Caco-2 (cell line): Measurements from ENCODE around the gene DIAPH1. TPM values are rescaled to one million over a fixed set of nuclear protein-coding genes. Genes with fewer than 3 reads are reported as not detected.
"Not testable (repeated sequence)": the region's sequence is repeated elsewhere in the genome, so short reads cannot be mapped to it uniquely, and the experiment has no call there.

ENCODE experiments used
- BruUV-seq: library from RNA; stranded (reverse); fragments of 400-500 nt; replicated peaks from 2 replicates; lab custom pipeline; 2021; lab: Mats Ljungman, UMichigan
- CTCF ChIA-PET: fragments of 300-600 bp; sonication (Branson Sonifier 250); formaldehyde crosslinking; loops from one replicate; lab custom pipeline; 2022; ENCODE audit warnings: antibody characterized with exemption; lab: Charles Lee
- POLR2A ChIA-PET: fragments of 300-600 bp; sonication (Branson Sonifier 250); formaldehyde crosslinking; loops from one replicate; lab custom pipeline; 2022; ENCODE audit warnings: antibody characterized with exemption; lab: Charles Lee
- DNase-seq, 2 experiments: peaks; one replicate each; pipeline versions ENCODE4 v3.0.0 to v3.0.0-alpha.2; 2020 to 2022
- H3K27me3 ChIP-seq: replicated peaks from 2 replicates; pipeline ENCODE4 v1.6.0; 2011; ENCODE audit warnings: low read length; ENCODE audit not compliant: control insufficient read depth, insufficient read depth
- H3K36me3 ChIP-seq: 2 replicates; pipeline ENCODE4 v1.5.1; 2011; ENCODE audit warnings: low read length; ENCODE audit not compliant: control insufficient read depth, insufficient read depth
- H3K4me1 ChIP-seq: fragments of 250-450 bp; sonication (Bioruptor Pico); 2 replicates; pipeline ENCODE4 v1.5.1; 2020; ENCODE audit warnings: mild to moderate bottlenecking
- H3K4me3 ChIP-seq: 2 replicates; pipeline ENCODE4 v1.5.1; 2011; ENCODE audit warnings: low read depth, mild to moderate bottlenecking, control low read depth, low read length
- H3K9me3 ChIP-seq: fragments of 250-450 bp; sonication (Bioruptor Pico); 2 replicates; pipeline ENCODE4 v1.5.1; 2020; ENCODE audit warnings: mild to moderate bottlenecking, moderate library complexity
- H3K27ac Mint-ChIP-seq: one replicate; pipeline ENCODE4 v1.8.0; 2022; ENCODE audit warnings: mixed read lengths; ENCODE audit not compliant: unreplicated experiment
- H3K27me3 Mint-ChIP-seq: one replicate; pipeline ENCODE4 v1.8.0; 2022; ENCODE audit warnings: mixed read lengths; ENCODE audit not compliant: insufficient read depth, unreplicated experiment
- H3K36me3 Mint-ChIP-seq: one replicate; pipeline ENCODE4 v1.8.0; 2022; ENCODE audit warnings: mild to moderate bottlenecking, mixed read lengths; ENCODE audit not compliant: insufficient read depth, unreplicated experiment
- H3K4me1 Mint-ChIP-seq: one replicate; pipeline ENCODE4 v1.8.0; 2022; ENCODE audit warnings: low read depth, mixed read lengths; ENCODE audit not compliant: unreplicated experiment
- H3K4me3 Mint-ChIP-seq: one replicate; pipeline ENCODE4 v1.8.0; 2022; ENCODE audit warnings: mild to moderate bottlenecking, moderate library complexity, mixed read lengths; ENCODE audit not compliant: unreplicated experiment
- H3K9me3 Mint-ChIP-seq: one replicate; pipeline ENCODE4 v1.8.0; 2022; ENCODE audit warnings: mixed read lengths; ENCODE audit not compliant: unreplicated experiment
- CTCF ChIP-seq, 2 experiments: fragments of 200-600 bp in 1 of 2; IDR thresholded peaks; 1 replicate in 1 of 2; 2 replicates in 1 of 2; pipeline versions ENCODE4 v1.5.1 to v1.8.0; 2011 to 2022; ENCODE audit warnings: antibody characterized with exemption in 1 of 2, control low read depth in 1 of 2, inconsistent platforms in 1 of 2, low read depth in 1 of 2, low read length in 1 of 2, mild to moderate bottlenecking in 1 of 2, moderate library complexity in 1 of 2; ENCODE audit not compliant: insufficient read depth in 1 of 2, severe bottlenecking in 1 of 2, unreplicated experiment in 1 of 2
- intact Hi-C: fragments of 100-400 bp; cut with micrococcal nuclease; formaldehyde crosslinking; loops from one replicate; pipeline ENCODE4 v1.10.0; 2022; ENCODE audit not compliant: unreplicated experiment
- total RNA-seq: library from RNA; stranded (reverse); gene quantifications from 2 replicates; pipeline ENCODE4 v1.2.3, GENCODE V29; 2022

Gene DIAPH1
- total RNA-seq, 1 experiment from 2014 or later = 161 TPM

- no TSS peak for BruUV-seq
- no peaks in the 10 kb centered on the region for H3K9me3 ChIP-seq
- Mint-ChIP-seq H3K9me3 (no peaks in the 10 kb centered on the region), H3K27me3 (no peaks in the 10 kb centered on the region), H3K4me3 (no peak overlapping the region), H3K27ac (no peak overlapping the region), H3K36me3 (peaks cover 42% of the 10 kb centered on the region), H3K4me1 (peaks cover 33% of the 10 kb centered on the region)
- H3K36me3 ChIP-seq = no peaks in the 10 kb centered on the region
- ChIA-PET POLR2A (no interaction called here), CTCF (no interaction called here)
- intact Hi-C loops = no loop called here
- TF ChIP-seq CTCF (IDR thresholded peaks at IDR 0.05; ENCODE audit: insufficient read depth in 1 of 2, low read depth in 1 of 2, low read length in 1 of 2, severe bottlenecking in 1 of 2, unreplicated experiment in 1 of 2) = no peak
- peaks cover 51% of the 10 kb centered on the region for H3K4me1 ChIP-seq
- no peaks in the 10 kb centered on the region for H3K27me3 ChIP-seq
- no peak overlapping the region for H3K4me3 ChIP-seq
- DNase-seq = no peak
Observed at GRCh38 chr5:141613344-141613743, 5.5 kb downstream of the DIAPH1 start.

GRCh38 chr5:141611289-141611688 lies 7.5 kb downstream of the DIAPH1 start:
- peak in 1 of 2 experiments; percentile 21 for DNase-seq
- Mint-ChIP-seq H3K4me1 (peaks cover 35% of the 10 kb centered on the region), H3K4me3 (no peak overlapping the region), H3K9me3 (no peaks in the 10 kb centered on the region), H3K27me3 (no peaks in the 10 kb centered on the region), H3K36me3 (peaks cover 32% of the 10 kb centered on the region), H3K27ac (peak overlapping the region; percentile 21)
- intact Hi-C loops = no loop called here
- no TSS peak for BruUV-seq
- Histone ChIP-seq H3K4me1 (peaks cover 45% of the 10 kb centered on the region), H3K9me3 (no peaks in the 10 kb centered on the region), H3K36me3 (no peaks in the 10 kb centered on the region), H3K27me3 (no peaks in the 10 kb centered on the region), H3K4me3 (no peak overlapping the region)
- ChIA-PET CTCF (interaction anchor here (0.8 kb wide), 1 partner anchor 19 kb away, joined by 4 read pairs; no protein-coding TSS in a partner anchor), POLR2A (no interaction called here)
- TF ChIP-seq CTCF (IDR thresholded peaks at IDR 0.05; ENCODE audit: insufficient read depth in 1 of 2, low read depth in 1 of 2, low read length in 1 of 2, severe bottlenecking in 1 of 2, unreplicated experiment in 1 of 2) = no peak

- POLR2A ChIA-PET = not testable (repeated sequence)
Observed at GRCh38 chr5:141609921-141610320, 8.9 kb downstream of the DIAPH1 start.

More at GRCh38 chr5:141609921-141610320, 8.9 kb downstream of the DIAPH1 start:
- peaks cover 45% of the 10 kb centered on the region for H3K4me1 ChIP-seq
- H3K36me3 Mint-ChIP-seq = peaks cover 24% of the 10 kb centered on the region
- peaks cover 38% of the 10 kb centered on the region for H3K4me1 Mint-ChIP-seq
- H3K4me3 Mint-ChIP-seq, H3K27me3 Mint-ChIP-seq, H3K27me3 ChIP-seq, H3K9me3 Mint-ChIP-seq, DNase-seq, BruUV-seq, intact Hi-C loops, H3K36me3 ChIP-seq, H3K4me3 ChIP-seq, H3K9me3 ChIP-seq: not testable (repeated sequence)
- CTCF ChIA-PET = interaction anchor here (1.1 to 3.0 kb wide), 3 partner anchors 9 to 46 kb away, joined by 4 to 20 read pairs (median 5); partner anchors contain the start of gene DIAPH1
- peak overlapping the region; percentile 12 for H3K27ac Mint-ChIP-seq
